B cell (primary cell): ENCODE results near the gene HS3ST3A1. TPM values are rescaled to one million over a fixed set of nuclear protein-coding genes. Genes with fewer than 3 reads are reported as not detected.

Source experiments
- ATAC-seq: fragments of 200-7000 bp; cut with Tn5 transposase; one replicate; pipeline ENCODE4 v1.10.0; 2021; ENCODE audit warnings: low read depth, mild to moderate bottlenecking, moderate number of reproducible peaks, moderate library complexity
- CTCF ChIA-PET: fragments of 350-600 bp; sonication (Branson Sonifier 250); formaldehyde crosslinking; loops from one replicate; lab custom pipeline; 2021; ENCODE audit warnings: antibody characterized with exemption, inconsistent platforms; lab: Charles Lee
- POLR2A ChIA-PET: fragments of 350-600 bp; sonication (Branson Sonifier 250); formaldehyde crosslinking; loops from one replicate; lab custom pipeline; 2021; ENCODE audit warnings: antibody characterized with exemption; lab: Charles Lee
- DNase-seq: peaks from one replicate; pipeline ENCODE4 v3.0.0; 2013
- H2AFZ ChIP-seq: 2 replicates; pipeline ENCODE4 v1.6.1; 2012; ENCODE audit warnings: mild to moderate bottlenecking, low read depth, low read length; ENCODE audit not compliant: insufficient read depth, poor library complexity, severe bottlenecking
- H3K27ac ChIP-seq, 2 donors: 1 replicate in 1 of 2; 2 replicates in 1 of 2; pipeline ENCODE4 v1.5.1; 2012 to 2013; ENCODE audit warnings: low read length in 2 of 2, mild to moderate bottlenecking in 2 of 2, moderate library complexity in 1 of 2
- H3K27me3 ChIP-seq, 4 experiments: fragments of 200-600 bp in 1 of 4; sonication (generic) in 1 of 4; replicated peaks in 1 of 4; 1 replicate in 2 of 4; 2 replicates in 2 of 4; pipeline versions ENCODE4 v1.6.1 to v1.7.0; 2013 to 2016; ENCODE audit warnings: low read length in 3 of 4, mild to moderate bottlenecking in 2 of 4, mixed read lengths in 1 of 4, moderate library complexity in 1 of 4; ENCODE audit not compliant: insufficient read depth in 4 of 4, control insufficient read depth in 3 of 4; ENCODE audit errors: control extremely low read depth in 1 of 4
- H3K36me3 ChIP-seq, 2 experiments: replicated peaks in 1 of 2; 1 replicate in 1 of 2; 2 replicates in 1 of 2; pipeline versions ENCODE4 v1.6.1 to v1.7.1; 2013; ENCODE audit warnings: low read length in 1 of 2; ENCODE audit not compliant: insufficient read depth in 2 of 2, control insufficient read depth in 1 of 2; ENCODE audit errors: control extremely low read depth in 1 of 2, extremely low read depth in 1 of 2
- H3K4me1 ChIP-seq, 2 donors: fragments of 200-600 bp in 1 of 2; sonication (generic) in 1 of 2; 1 replicate in 1 of 2; 2 replicates in 1 of 2; pipeline versions ENCODE4 v1.5.1 to v1.6.1; 2013 to 2017; ENCODE audit warnings: low read length in 2 of 2; ENCODE audit not compliant: control insufficient read depth in 2 of 2, insufficient read depth in 2 of 2
- H3K4me2 ChIP-seq: replicated peaks from 2 replicates; pipeline ENCODE3; 2012; ENCODE audit warnings: mild to moderate bottlenecking, low read depth, low read length; ENCODE audit not compliant: poor library complexity, severe bottlenecking
- H3K4me3 ChIP-seq, 5 experiments: fragments of 200-600 bp in 1 of 5; sonication (generic) in 1 of 5; 1 replicate in 3 of 5; 2 replicates in 2 of 5; pipeline versions ENCODE4 v1.5.1 to v1.7.0; 2011 to 2016; ENCODE audit warnings: low read length in 4 of 5, mild to moderate bottlenecking in 4 of 5, low read depth in 2 of 5, control low read depth in 1 of 5, moderate library complexity in 1 of 5; ENCODE audit not compliant: insufficient read depth in 1 of 5; ENCODE audit errors: control extremely low read depth in 1 of 5, extremely low read depth in 1 of 5
- H3K79me2 ChIP-seq: fragments of 200-600 bp; sonication (generic); one replicate; pipeline ENCODE4 v1.6.0; 2016; ENCODE audit warnings: low read length; ENCODE audit not compliant: control insufficient read depth, insufficient read depth
- H3K9ac ChIP-seq: fragments of 200-600 bp; sonication (generic); 2 replicates; pipeline ENCODE4 v1.6.1; 2017; ENCODE audit warnings: mild to moderate bottlenecking, low read length, moderate library complexity
- H3K9me3 ChIP-seq, 3 donors: one replicate each; pipeline versions ENCODE4 v1.6.1 to v1.7.1; 2013; ENCODE audit warnings: low read length in 2 of 3; ENCODE audit not compliant: control insufficient read depth in 2 of 3, insufficient read depth in 1 of 3; ENCODE audit errors: control extremely low read depth in 1 of 3
- H4K20me1 ChIP-seq: 2 replicates; pipeline ENCODE4 v1.6.0; 2012; ENCODE audit warnings: mild to moderate bottlenecking, low read length; ENCODE audit not compliant: insufficient read depth, control insufficient read depth, poor library complexity, severe bottlenecking
- H3K27ac Mint-ChIP-seq: one replicate; pipeline ENCODE4 v1.8.0; 2021; ENCODE audit warnings: mixed read lengths
- H3K27me3 Mint-ChIP-seq: one replicate; pipeline ENCODE4 v1.8.0; 2021; ENCODE audit warnings: mixed read lengths
- H3K4me1 Mint-ChIP-seq: one replicate; pipeline ENCODE4 v1.8.0; 2021; ENCODE audit warnings: mixed read lengths
- H3K4me3 Mint-ChIP-seq: one replicate; pipeline ENCODE4 v1.8.0; 2021; ENCODE audit warnings: mixed read lengths
- H3K9me3 Mint-ChIP-seq: one replicate; pipeline ENCODE4 v1.8.0; 2022; ENCODE audit warnings: mixed read lengths; ENCODE audit not compliant: insufficient read depth
- EZH2 ChIP-seq: IDR thresholded peaks from 2 replicates; pipeline ENCODE4 v1.6.1; 2012; ENCODE audit warnings: borderline replicate concordance, low read depth, mild to moderate bottlenecking, moderate library complexity, low read length; ENCODE audit not compliant: insufficient read depth, poor library complexity, severe bottlenecking
- WGBS: methylation state at CpG from one replicate; pipeline ENCODE4 v1.1.5; 2013; ENCODE audit warnings: missing lambda C conversion rate; ENCODE audit not compliant: insufficient coverage; 5-methylcytosine and 5-hydroxymethylcytosine counted together
- intact Hi-C: fragments of 100-400 bp; cut with micrococcal nuclease; formaldehyde crosslinking; loops from one replicate; pipeline ENCODE4 v1.10.0; 2022
- polyA plus RNA-seq: library from polyadenylated mRNA; depleted of rRNA; stranded (reverse); fragments of >200 nt; gene quantifications from 2 replicates; pipeline ENCODE4 v1.2.3, GENCODE V29; 2012
- total RNA-seq, 2 donors: library from RNA; stranded (reverse); fragments of 120-200 nt in 1 of 2; gene quantifications; 1 replicate in 1 of 2; 2 replicates in 1 of 2; pipeline versions ENCODE4 v1.2.3 to v1.2.4, GENCODE V29; 2013 to 2022
- TF ChIP-seq, protein P1 (sequence below): fragments of 200-600 bp; IDR thresholded peaks from one replicate; pipeline ENCODE4 v1.8.0; 2022; ENCODE audit warnings: antibody characterized with exemption, mild to moderate bottlenecking

Gene HS3ST3A1
- total and polyA plus RNA-seq, 2 donors (not counting 1 experiment from before 2014, with no cell fraction given), result 0.17 to 0.75 TPM

- no CpG with 5 or more reads among the region's 2 CpGs for WGBS
- Histone ChIP-seq H3K36me3 (no peaks in the 10 kb centered on the region), H3K4me3 (no peak overlapping the region), H2AFZ (no peak overlapping the region), H3K9ac (no peak overlapping the region), H4K20me1 (no peaks in the 10 kb centered on the region), H3K4me2 (no peak overlapping the region), H3K27me3 (peaks cover 0 to 2% (median 0%) of the 10 kb centered on the region in 4 experiments), H3K27ac (no peak overlapping the region), H3K79me2 (no peaks in the 10 kb centered on the region), H3K4me1 (no peaks in the 10 kb centered on the region), H3K9me3 (peaks cover 0 to 6% (median 2%) of the 10 kb centered on the region in 3 donors)
- intact Hi-C loops, result no loop called here
- no peak overlapping the region for H3K27ac Mint-ChIP-seq
- no peaks in the 10 kb centered on the region for H3K4me1 Mint-ChIP-seq
- no peak for DNase-seq
- ChIA-PET POLR2A (no interaction called here), CTCF (no interaction called here)
- peaks cover 6% of the 10 kb centered on the region for H3K9me3 Mint-ChIP-seq
- H3K4me3 Mint-ChIP-seq, result no peak overlapping the region
- H3K27me3 Mint-ChIP-seq, result no peaks in the 10 kb centered on the region
- no peak for TF ChIP-seq EZH2
- TF ChIP-seq, protein P1, sequence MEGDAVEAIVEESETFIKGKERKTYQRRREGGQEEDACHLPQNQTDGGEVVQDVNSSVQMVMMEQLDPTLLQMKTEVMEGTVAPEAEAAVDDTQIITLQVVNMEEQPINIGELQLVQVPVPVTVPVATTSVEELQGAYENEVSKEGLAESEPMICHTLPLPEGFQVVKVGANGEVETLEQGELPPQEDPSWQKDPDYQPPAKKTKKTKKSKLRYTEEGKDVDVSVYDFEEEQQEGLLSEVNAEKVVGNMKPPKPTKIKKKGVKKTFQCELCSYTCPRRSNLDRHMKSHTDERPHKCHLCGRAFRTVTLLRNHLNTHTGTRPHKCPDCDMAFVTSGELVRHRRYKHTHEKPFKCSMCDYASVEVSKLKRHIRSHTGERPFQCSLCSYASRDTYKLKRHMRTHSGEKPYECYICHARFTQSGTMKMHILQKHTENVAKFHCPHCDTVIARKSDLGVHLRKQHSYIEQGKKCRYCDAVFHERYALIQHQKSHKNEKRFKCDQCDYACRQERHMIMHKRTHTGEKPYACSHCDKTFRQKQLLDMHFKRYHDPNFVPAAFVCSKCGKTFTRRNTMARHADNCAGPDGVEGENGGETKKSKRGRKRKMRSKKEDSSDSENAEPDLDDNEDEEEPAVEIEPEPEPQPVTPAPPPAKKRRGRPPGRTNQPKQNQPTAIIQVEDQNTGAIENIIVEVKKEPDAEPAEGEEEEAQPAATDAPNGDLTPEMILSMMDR, result no peak
- ATAC-seq, result no peak
These were observed 126.0 kb downstream of the HS3ST3A1 start for GRCh38 chr17:13475574-13476223.

- ChIA-PET POLR2A (no interaction called here), CTCF (no interaction called here)
- no peak overlapping the region for H3K27ac ChIP-seq
- no peak overlapping the region for H2AFZ ChIP-seq
- H3K9me3 ChIP-seq, result no peaks in the 10 kb centered on the region
- H3K4me3 Mint-ChIP-seq, result no peak overlapping the region
- H3K9ac ChIP-seq, result no peak overlapping the region
- peaks cover 0 to 2% (median 0%) of the 10 kb centered on the region in 4 experiments for H3K27me3 ChIP-seq
- H3K4me1 ChIP-seq, result no peaks in the 10 kb centered on the region
- H3K9me3 Mint-ChIP-seq, result no peaks in the 10 kb centered on the region
- no peaks in the 10 kb centered on the region for H3K4me1 Mint-ChIP-seq
- no peaks in the 10 kb centered on the region for H4K20me1 ChIP-seq
- no peak overlapping the region for H3K4me2 ChIP-seq
- no peak for TF ChIP-seq EZH2
- TF ChIP-seq, protein P1, result no peak
- DNase-seq (no peak), ATAC-seq (no peak)
- H3K27me3 Mint-ChIP-seq, result no peaks in the 10 kb centered on the region
- H3K79me2 ChIP-seq, result no peaks in the 10 kb centered on the region
- H3K27ac Mint-ChIP-seq, result no peak overlapping the region
- whole genome bisulfite sequencing, result 87% methylated on average over 5 of the region's 10 CpGs
- no peaks in the 10 kb centered on the region for H3K36me3 ChIP-seq
- H3K4me3 ChIP-seq, result no peak overlapping the region
- intact Hi-C loops, result no loop called here
These were observed 127.5 kb downstream of the HS3ST3A1 start for GRCh38 chr17:13474073-13474800.
